KMS-11 (cell line): Measurements from ENCODE around the gene ABI3BP.

Source experiments
- H2AFZ ChIP-seq: fragments of 200-600 bp; sonication (generic); 2 replicates; pipeline ENCODE4 v1.6.1; 2016; ENCODE audit warnings: antibody characterized with exemption, mixed run types, low read depth
- H3K27ac ChIP-seq: fragments of 200-600 bp; sonication (generic); 2 replicates; pipeline ENCODE4 v1.6.1; 2016; ENCODE audit warnings: mild to moderate bottlenecking, mixed run types
- H3K27me3 ChIP-seq: fragments of 200-600 bp; sonication (generic); 2 replicates; pipeline ENCODE4 v1.6.1; 2017; ENCODE audit warnings: mild to moderate bottlenecking, low read depth, mixed run types, moderate library complexity; ENCODE audit not compliant: insufficient read depth
- H3K36me3 ChIP-seq: fragments of 200-600 bp; sonication (generic); 2 replicates; pipeline ENCODE4 v1.6.1; 2017; ENCODE audit warnings: mild to moderate bottlenecking, mixed run types; ENCODE audit not compliant: insufficient read depth
- H3K4me1 ChIP-seq: fragments of 200-600 bp; sonication (generic); 2 replicates; pipeline ENCODE4 v1.6.1; 2016; ENCODE audit warnings: mild to moderate bottlenecking, low read depth, mixed run types; ENCODE audit not compliant: poor library complexity, severe bottlenecking
- H3K4me2 ChIP-seq: fragments of 200-600 bp; sonication (generic); 2 replicates; pipeline ENCODE4 v1.7.0; 2016; ENCODE audit warnings: mild to moderate bottlenecking, mixed run types
- H3K4me3 ChIP-seq: fragments of 200-600 bp; sonication (generic); IDR thresholded peaks from 2 replicates; pipeline ENCODE4 v1.6.1; 2017; ENCODE audit warnings: low read depth, low read length, mixed read lengths; ENCODE audit not compliant: insufficient read depth
- H3K79me2 ChIP-seq: fragments of 200-600 bp; sonication (generic); 2 replicates; pipeline ENCODE4 v1.6.1; 2016; ENCODE audit warnings: low read depth, mixed run types; ENCODE audit not compliant: insufficient read depth
- H3K9ac ChIP-seq: fragments of 200-600 bp; sonication (generic); 2 replicates; pipeline ENCODE4 v1.6.1; 2016; ENCODE audit warnings: mild to moderate bottlenecking, mixed run types
- H4K20me1 ChIP-seq: fragments of 200-600 bp; sonication (generic); 2 replicates; pipeline ENCODE4 v1.6.1; 2016; ENCODE audit warnings: mild to moderate bottlenecking, mixed run types; ENCODE audit not compliant: insufficient read depth
- TF ChIP-seq, protein P1 (sequence below): fragments of 200-600 bp; sonication (generic); conservative IDR thresholded peaks from 2 replicates; pipeline ENCODE4 v1.6.1; 2017; ENCODE audit warnings: low read depth, mild to moderate bottlenecking, antibody characterized with exemption, low read length, moderate library complexity, mixed read lengths

Gene ABI3BP

DNA sequence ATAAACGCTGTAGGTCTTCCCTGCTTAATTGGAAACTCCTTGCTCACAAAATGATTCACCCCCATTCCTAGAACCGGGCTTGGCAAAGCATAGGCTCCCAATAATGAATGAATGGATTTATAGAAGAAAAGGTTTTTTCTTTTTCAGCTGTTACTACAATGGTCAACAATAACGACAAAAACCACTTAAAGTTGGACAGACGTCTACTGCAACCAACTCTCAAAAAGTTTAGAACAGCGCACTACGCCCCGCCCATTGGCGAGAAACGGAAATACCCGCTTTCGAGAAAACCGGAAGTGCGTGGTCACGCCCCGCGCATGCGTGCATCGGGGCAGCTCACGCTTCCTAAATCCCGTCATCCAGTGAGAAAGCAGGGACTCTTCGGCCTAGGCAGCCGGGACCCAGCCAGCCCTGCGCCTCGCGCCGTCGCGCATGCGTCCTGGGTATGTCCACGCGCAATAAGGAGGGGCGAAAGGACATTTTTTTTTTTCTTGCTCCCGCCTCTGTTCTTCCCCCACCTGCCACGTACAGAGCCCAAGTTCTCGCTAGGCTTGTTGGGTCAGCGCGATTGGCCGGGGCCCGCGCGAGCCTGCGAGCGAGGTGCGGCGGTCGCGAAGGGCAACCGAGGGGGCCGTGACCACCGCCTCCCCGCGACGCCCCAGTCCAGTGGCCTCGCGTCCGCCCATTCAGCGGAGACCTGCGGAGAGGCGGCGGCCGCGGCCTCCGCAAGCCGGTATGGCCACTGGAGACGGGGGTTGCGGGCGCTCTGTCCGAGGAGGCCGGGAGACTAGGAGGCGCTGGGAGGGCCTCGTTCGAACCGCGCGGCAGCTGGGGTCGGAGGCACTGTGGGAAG lies 284.0 kb downstream of the ABI3BP start, which contains the start of gene TFG:
Gene TFG (plus strand): TSS at position 506 of the 853 bp plus-strand sequence. CDS start 4,192 bp downstream, outside the sequence.
- peak within 1 kb of the TSS; percentile 90 for H3K4me2 ChIP-seq
- peak within 1 kb of the TSS; percentile 71 for H2AFZ ChIP-seq
- H3K4me3 ChIP-seq: peak within 1 kb of the TSS; percentile 70
- peak within 1 kb of the TSS; percentile 92 for H3K27ac ChIP-seq
- peak within 1 kb of the TSS; percentile 92 for H3K9ac ChIP-seq
- no peaks in the 10 kb centered on the region for H4K20me1 ChIP-seq
- H3K4me1 ChIP-seq: peaks cover 27% of the 10 kb centered on the region
- H3K79me2 ChIP-seq: peaks cover 43% of the 10 kb centered on the region
- H3K27me3 ChIP-seq: no peaks in the 10 kb centered on the region
- TF ChIP-seq, protein P1, sequence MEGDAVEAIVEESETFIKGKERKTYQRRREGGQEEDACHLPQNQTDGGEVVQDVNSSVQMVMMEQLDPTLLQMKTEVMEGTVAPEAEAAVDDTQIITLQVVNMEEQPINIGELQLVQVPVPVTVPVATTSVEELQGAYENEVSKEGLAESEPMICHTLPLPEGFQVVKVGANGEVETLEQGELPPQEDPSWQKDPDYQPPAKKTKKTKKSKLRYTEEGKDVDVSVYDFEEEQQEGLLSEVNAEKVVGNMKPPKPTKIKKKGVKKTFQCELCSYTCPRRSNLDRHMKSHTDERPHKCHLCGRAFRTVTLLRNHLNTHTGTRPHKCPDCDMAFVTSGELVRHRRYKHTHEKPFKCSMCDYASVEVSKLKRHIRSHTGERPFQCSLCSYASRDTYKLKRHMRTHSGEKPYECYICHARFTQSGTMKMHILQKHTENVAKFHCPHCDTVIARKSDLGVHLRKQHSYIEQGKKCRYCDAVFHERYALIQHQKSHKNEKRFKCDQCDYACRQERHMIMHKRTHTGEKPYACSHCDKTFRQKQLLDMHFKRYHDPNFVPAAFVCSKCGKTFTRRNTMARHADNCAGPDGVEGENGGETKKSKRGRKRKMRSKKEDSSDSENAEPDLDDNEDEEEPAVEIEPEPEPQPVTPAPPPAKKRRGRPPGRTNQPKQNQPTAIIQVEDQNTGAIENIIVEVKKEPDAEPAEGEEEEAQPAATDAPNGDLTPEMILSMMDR: no peak
- H3K36me3 ChIP-seq: no peaks in the 10 kb centered on the region; the same call in 1 of the 2 replicates

DNA sequence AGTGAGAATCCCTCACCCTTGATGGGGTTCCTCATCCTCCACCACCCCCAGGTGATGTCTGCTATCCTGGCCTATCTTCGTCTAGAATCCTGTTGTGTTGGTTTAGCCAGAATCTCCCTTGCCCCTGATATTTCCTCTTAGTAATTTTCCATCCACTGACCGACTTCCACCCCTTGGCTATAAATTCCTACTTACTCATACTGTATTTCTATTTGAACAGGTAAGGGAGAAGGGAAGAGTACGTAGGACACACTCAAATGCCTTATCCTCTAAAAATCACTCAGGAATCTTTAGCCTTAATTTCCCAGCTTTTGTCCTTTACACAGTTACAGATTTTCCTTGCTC lies 284.6 kb downstream of the ABI3BP start:
- no peaks in the 10 kb centered on the region for H3K27me3 ChIP-seq
- peak overlapping the region; percentile 62 for H3K4me2 ChIP-seq
- H3K79me2 ChIP-seq: peaks cover 37% of the 10 kb centered on the region
- no peaks in the 10 kb centered on the region for H4K20me1 ChIP-seq
- H3K36me3 ChIP-seq: no peaks in the 10 kb centered on the region
- peak overlapping the region; percentile 71 for H2AFZ ChIP-seq
- H3K9ac ChIP-seq: 0 out of 2 replicates have a peak overlapping the region, but pooled peaks have one; percentile 92
- no peak overlapping the region for H3K4me3 ChIP-seq
- peaks cover 27% of the 10 kb centered on the region for H3K4me1 ChIP-seq
- peak overlapping the region; percentile 92; the same call in 1 of the 2 replicates for H3K27ac ChIP-seq
- TF ChIP-seq, protein P1: no peak

DNA sequence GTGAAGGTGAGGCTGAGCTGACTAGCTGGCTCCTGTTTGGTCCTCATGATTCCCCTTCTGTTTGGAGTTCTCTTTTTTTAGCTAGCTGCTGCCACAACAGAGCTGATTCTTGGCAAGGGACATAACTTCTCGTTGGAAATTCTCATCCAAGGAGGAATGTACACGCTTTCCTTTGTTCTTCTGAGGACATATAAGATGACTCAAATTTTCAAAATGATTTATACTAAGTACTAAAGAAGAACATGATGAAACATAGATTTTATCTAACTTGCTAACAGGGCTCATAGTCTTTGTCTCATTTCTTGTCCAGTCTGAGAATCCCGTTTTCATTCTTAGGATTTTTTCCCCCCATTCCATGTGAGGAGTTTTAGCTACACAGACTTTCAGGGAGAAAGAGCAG lies 286.9 kb downstream of the ABI3BP start:
- Histone ChIP-seq H3K9ac (no peak overlapping the region), H4K20me1 (no peaks in the 10 kb centered on the region), H3K4me3 (no peak overlapping the region), H3K36me3 (no peaks in the 10 kb centered on the region), H3K79me2 (peaks cover 15% of the 10 kb centered on the region), H3K4me2 (no peak overlapping the region), H3K27ac (no peak overlapping the region), H3K4me1 (peaks cover 29% of the 10 kb centered on the region), H2AFZ (no peak overlapping the region), H3K27me3 (no peaks in the 10 kb centered on the region)
- TF ChIP-seq, protein P1: no peak

DNA sequence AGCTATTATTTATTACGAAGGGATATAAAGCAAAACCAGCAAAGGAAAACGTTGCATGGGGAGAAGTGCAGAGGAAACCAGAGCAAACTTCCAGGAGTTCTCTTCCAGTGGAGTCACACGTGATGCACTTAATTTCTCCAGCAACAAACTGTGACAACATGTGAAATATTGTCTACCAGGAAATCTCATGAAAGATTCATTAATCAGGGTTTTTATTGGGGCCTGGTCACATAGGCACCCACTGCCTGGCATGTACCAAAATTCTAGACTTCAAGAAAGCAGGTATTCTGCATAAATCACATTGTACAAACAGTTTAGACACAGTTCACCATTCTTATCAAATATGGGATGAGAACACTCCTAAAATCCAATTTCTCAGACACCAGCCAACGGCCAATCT lies 289.4 kb downstream of the ABI3BP start:
- no peaks in the 10 kb centered on the region for H4K20me1 ChIP-seq
- H3K79me2 ChIP-seq: no peaks in the 10 kb centered on the region
- H3K9ac ChIP-seq: no peak overlapping the region
- peaks cover 21% of the 10 kb centered on the region for H3K4me1 ChIP-seq
- no peaks in the 10 kb centered on the region for H3K36me3 ChIP-seq
- H3K4me2 ChIP-seq: no peak overlapping the region
- H3K4me3 ChIP-seq: no peak overlapping the region
- H2AFZ ChIP-seq: no peak overlapping the region
- H3K27me3 ChIP-seq: no peaks in the 10 kb centered on the region
- TF ChIP-seq, protein P1: no peak
- no peak overlapping the region for H3K27ac ChIP-seq
